ENCODE data around the gene ZBTB11. TPM values are rescaled to one million over a fixed set of nuclear protein-coding genes. Genes with fewer than 3 reads are reported as not detected.

Gene ZBTB11
- total RNA-seq, 4 donors from 2014 or later = 11.6 to 29.1 (median 21.5) TPM

GRCh38 chr3:101690972-101691371, 14.0 kb upstream of the ZBTB11 start:
- H3K4me3 ChIP-seq = no peak overlapping the region
- no peaks in the 10 kb centered on the region for H3K9me3 ChIP-seq
- no peaks in the 10 kb centered on the region for H3K27me3 ChIP-seq
- TF ChIP-seq EP300 (IDR thresholded peaks at IDR 0.05; ENCODE audit: low read depth) (no peak), POLR2AphosphoS5 (IDR thresholded peaks at IDR 0.05) (no peak), POLR2A (IDR thresholded peaks at IDR 0.05) (no peak), CTCF (IDR thresholded peaks at IDR 0.05) (no peak)
- in situ Hi-C loops (cut with MboI; ENCODE audit: low pct_ligation_motif_present in 1 of 4, low pct_unique_long_range_greater_than_20kb in 1 of 4, low sequenced_read_pairs in 3 of 4) (no loop called here), intact Hi-C loops (cut with DNase I; ENCODE audit: low total_unique reads) (no loop called here)
- H3K27ac ChIP-seq = no peak overlapping the region
- DNase-seq = no peak
- H3K4me1 ChIP-seq = peaks cover 0 to 11% (median 6%) of the 10 kb centered on the region in 4 donors
- no peaks in the 10 kb centered on the region for H3K36me3 ChIP-seq

GRCh38 chr3:101689286-101689685, 12.4 kb upstream of the ZBTB11 start:
- Histone ChIP-seq H3K27me3 (no peaks in the 10 kb centered on the region), H3K4me3 (no peak overlapping the region), H3K9me3 (no peaks in the 10 kb centered on the region), H3K4me1 (peaks cover 7 to 21% (median 18%) of the 10 kb centered on the region in 4 donors), H3K27ac (no peak overlapping the region), H3K36me3 (peaks cover 0 to under 1% (median 0%) of the 10 kb centered on the region in 4 donors)
- intact Hi-C loops (cut with DNase I; ENCODE audit: low total_unique reads) (no loop called here), in situ Hi-C loops (cut with MboI; ENCODE audit: low pct_ligation_motif_present in 1 of 4, low pct_unique_long_range_greater_than_20kb in 1 of 4, low sequenced_read_pairs in 3 of 4) (loop anchor here in 1 of 4 donors (10.0 kb wide), 1 partner anchor 124 kb away; the partner anchor contains the start of gene TRMT10C)
- DNase-seq = no peak
- TF ChIP-seq EP300 (IDR thresholded peaks at IDR 0.05; ENCODE audit: low read depth) (no peak), POLR2A (IDR thresholded peaks at IDR 0.05) (no peak), POLR2AphosphoS5 (IDR thresholded peaks at IDR 0.05) (no peak), CTCF (IDR thresholded peaks at IDR 0.05) (no peak)
- whole genome bisulfite sequencing, 2 donors (ENCODE audit: low coverage in 1 of 2) = 83 to 89% methylated on average over 2 of the region's 2 CpGs

- DNase-seq = no peak
- H3K4me3 ChIP-seq = peak overlapping the region; percentile 20 to 88 (median 54)
- WGBS, 2 donors (ENCODE audit: low coverage in 1 of 2) = 57 to 80% methylated on average over 1 to 25 of the region's 25 CpGs
- intact Hi-C loops (cut with DNase I; ENCODE audit: low total_unique reads) = no loop called here
- TF ChIP-seq POLR2A (IDR thresholded peaks at IDR 0.05) (no peak), CTCF (IDR thresholded peaks at IDR 0.05) (no peak), POLR2AphosphoS5 (IDR thresholded peaks at IDR 0.05) (no peak), EP300 (IDR thresholded peaks at IDR 0.05; ENCODE audit: low read depth) (no peak)
- in situ Hi-C loops (cut with MboI; ENCODE audit: low pct_ligation_motif_present in 1 of 4, low pct_unique_long_range_greater_than_20kb in 1 of 4, low sequenced_read_pairs in 3 of 4) = loop anchor here in 1 of 4 donors (10.0 kb wide), 1 partner anchor 123 kb away; the partner anchor contains the start of gene TRMT10C
- peak overlapping the region; percentile 89 to 92 (median 90) for H3K27ac ChIP-seq
- no peaks in the 10 kb centered on the region for H3K27me3 ChIP-seq
- H3K4me1 ChIP-seq = peaks cover 12 to 32% (median 29%) of the 10 kb centered on the region in 4 donors
- H3K9me3 ChIP-seq = no peaks in the 10 kb centered on the region
- peaks cover 0 to 14% (median 5%) of the 10 kb centered on the region in 4 donors for H3K36me3 ChIP-seq
Observed at GRCh38 chr3:101687142-101687931, 10.4 kb upstream of the ZBTB11 start.

GRCh38 chr3:101685870-101686307, 9.0 kb upstream of the ZBTB11 start:
- peaks cover 12 to 32% (median 29%) of the 10 kb centered on the region in 4 donors for H3K4me1 ChIP-seq
- no peak for DNase-seq
- peaks cover 0 to 25% (median 12%) of the 10 kb centered on the region in 4 donors for H3K36me3 ChIP-seq
- no peaks in the 10 kb centered on the region for H3K27me3 ChIP-seq
- intact Hi-C loops (cut with DNase I; ENCODE audit: low total_unique reads) (no loop called here), in situ Hi-C loops (cut with MboI; ENCODE audit: low pct_ligation_motif_present in 1 of 4, low pct_unique_long_range_greater_than_20kb in 1 of 4, low sequenced_read_pairs in 3 of 4) (loop anchor here in 1 of 4 donors (10.0 kb wide), 1 partner anchor 121 kb away; the partner anchor contains the start of gene TRMT10C)
- peak overlapping the region; percentile 41 to 88 (median 54) for H3K4me3 ChIP-seq
- whole genome bisulfite sequencing, 2 donors (ENCODE audit: low coverage in 1 of 2) = 4 to 7% methylated on average over 4 to 11 of the region's 11 CpGs
- peak overlapping the region; percentile 89 to 92 (median 90) for H3K27ac ChIP-seq
- TF ChIP-seq POLR2AphosphoS5 (IDR thresholded peaks at IDR 0.05) = no peak
- TF ChIP-seq EP300 (IDR thresholded peaks at IDR 0.05; ENCODE audit: low read depth) = no peak
- TF ChIP-seq POLR2A (IDR thresholded peaks at IDR 0.05) = no peak
- no peak for TF ChIP-seq CTCF (IDR thresholded peaks at IDR 0.05)
- H3K9me3 ChIP-seq = no peaks in the 10 kb centered on the region
